Pancreas (tissue), 10 donors: ENCODE measurements around the gene HTT. TPM values are rescaled to one million over a fixed set of nuclear protein-coding genes. Genes with fewer than 3 reads are reported as not detected.

Source experiments
- ATAC-seq, 4 donors: fragments of 200-7000 bp; cut with Tn5 transposase; one replicate each; pipeline versions ENCODE4 v1.8.0 to v1.9.1; 2020; ENCODE audit warnings: mild to moderate bottlenecking in 4 of 4, moderate library complexity in 4 of 4
- DNase-seq, 6 donors: peaks; one replicate each; pipeline ENCODE4 v3.0.0-alpha.2; 2020
- FAIRE-seq: peaks from 2 replicates; lab custom pipeline; 2012; peaks lifted over from hg19 to GRCh38; lab: Jason Lieb, UNC
- H3K27ac ChIP-seq, 4 donors: fragments of 200-600 bp; sonication (generic); 1 replicate in 3 of 4; 2 replicates in 1 of 4; pipeline versions ENCODE4 v1.5.0 to v1.8.0; 2020
- H3K27me3 ChIP-seq, 4 donors: fragments of 200-600 bp; one replicate each; pipeline ENCODE4 v1.8.0; 2021
- H3K36me3 ChIP-seq, 3 donors: fragments of 200-600 bp; sonication (generic) in 1 of 3; one replicate each; pipeline versions ENCODE4 v1.5.0 to v1.8.0; 2020 to 2021
- H3K4me1 ChIP-seq, 3 donors: fragments of 200-600 bp; one replicate each; pipeline ENCODE4 v1.8.0; 2021
- H3K4me3 ChIP-seq, 4 donors: fragments of 200-600 bp; sonication (generic) in 2 of 4; one replicate each; pipeline versions ENCODE4 v1.5.0 to v1.8.0; 2020 to 2021
- H3K9me3 ChIP-seq, 4 donors: fragments of 200-600 bp; one replicate each; pipeline ENCODE4 v1.8.0; 2021
- CTCF ChIP-seq, 4 donors: fragments of 200-600 bp; sonication (generic) in 3 of 4; IDR thresholded peaks; one replicate each; pipeline versions ENCODE4 v1.5.0 to v1.8.0; 2021; ENCODE audit warnings: antibody characterized with exemption in 4 of 4
- WGBS, 2 donors: extraction: QIAGEN DNeasy Blood & Tissue Kit; methylation state at CpG; one replicate each; pipeline ENCODE4 v1.1.7; 2013; 5-methylcytosine and 5-hydroxymethylcytosine counted together
- intact Hi-C, 3 donors: fragments of 100-400 bp; cut with DNase I; formaldehyde crosslinking; loops; one replicate each; pipeline versions ENCODE4 v1.11.1 to v1.14.2; 2022
- polyA plus RNA-seq, 2 donors: library from polyadenylated mRNA; stranded (reverse); fragments of 200-250 nt; gene quantifications; one replicate each; pipeline ENCODE4 v1.2.3, GENCODE V29; 2013
- total RNA-seq, 6 donors: library from RNA; stranded (reverse); fragmentation: NEBNext Ultra II Directional in 4 of 6; extraction: Animal tissue kit (Norgen Biotek cat#: 25700) in 4 of 6; gene quantifications; one replicate each; pipeline versions ENCODE4 v1.2.1 to v1.2.4, GENCODE V29; 2021 to 2023
- donor health status: healthy with polysubstance abuse.
- donor health status: DM: no; HTN: no; CAD: no; lungs with moderate emphysema.
- donor health status: DM: no; HTN: no; CAD: no.
- donor health status: control.
- donor health status: control.
- donor health status: Bipolar disorder and iron deficiency.
- donor health status: DM: yes; HTN: yes; CAD: no.
- donor health status: DM: no; HTN: no; CAD: no.
- donor health status: DM: no; HTN: no; CAD: no.
- donor health status: DM: yes; HTN: yes; CAD: no.

Gene HTT
- 10 to 100 TPM; 32.5 to 55.2 (median 42.7) TPM for total RNA-seq
- polyA plus RNA-seq = 10 to 100 TPM; 23.1 to 52.8 TPM

GRCh38 chr4:3074078-3074845 lies at the start of gene HTT, which contains the start of gene HTT-AS:
HTT (plus strand) TSS chr4:3074681; CDS start chr4:3074826, 145 bp downstream.
HTT-AS (minus strand) TSS chr4:3074538.
- Histone ChIP-seq H3K36me3 (no peaks in the 10 kb centered on the region), H3K4me3 (peak within 1 kb of the TSS; percentile 67 to 86 (median 73)), H3K9me3 (no peaks in the 10 kb centered on the region), H3K27me3 (no peaks in the 10 kb centered on the region), H3K27ac (peak within 1 kb of the TSS; percentile 58 to 83 (median 72)), H3K4me1 (peaks cover 6 to 13% (median 7%) of the 10 kb centered on the region in 3 donors)
- intact Hi-C loops = no loop called here
- FAIRE-seq (no peak), DNase-seq (peak; percentile 96 to 100 (median 98)), ATAC-seq (peak; percentile 86 to 93 (median 88))
- 0 to 1% methylated on average over 47 to 80 of the region's 81 CpGs for WGBS, 2 donors
- TF ChIP-seq CTCF (IDR thresholded peaks at IDR 0.05) = no peak

- intact Hi-C loops = no loop called here
- Histone ChIP-seq H3K4me1 (no peaks in the 10 kb centered on the region), H3K27ac (no peak overlapping the region), H3K9me3 (no peaks in the 10 kb centered on the region), H3K27me3 (no peaks in the 10 kb centered on the region), H3K36me3 (no peaks in the 10 kb centered on the region), H3K4me3 (no peak overlapping the region)
- DNase-seq = no peak
- ATAC-seq = no peak
- TF ChIP-seq CTCF (IDR thresholded peaks at IDR 0.05) = no peak
- no peak for FAIRE-seq
- 96% methylated on average over 21 of the region's 21 CpGs for WGBS, 2 donors
Observed at GRCh38 chr4:3025881-3026280, 48.6 kb upstream of the HTT start.

- Histone ChIP-seq H3K9me3 (no peaks in the 10 kb centered on the region), H3K4me1 (no peaks in the 10 kb centered on the region), H3K27ac (no peak overlapping the region), H3K36me3 (no peaks in the 10 kb centered on the region), H3K27me3 (no peaks in the 10 kb centered on the region), H3K4me3 (no peak overlapping the region)
- intact Hi-C loops = no loop called here
- no peak for TF ChIP-seq CTCF (IDR thresholded peaks at IDR 0.05)
- WGBS, 2 donors = 97% methylated on average over 9 of the region's 9 CpGs
- ATAC-seq (no peak), DNase-seq (no peak), FAIRE-seq (no peak)
Observed at GRCh38 chr4:3026540-3026939, 47.9 kb upstream of the HTT start.

GRCh38 chr4:3029464-3029863 lies 45.0 kb upstream of the HTT start:
- DNase-seq (no peak), FAIRE-seq (no peak), ATAC-seq (no peak)
- WGBS, 2 donors = 93 to 94% methylated on average over 9 of the region's 9 CpGs
- H3K27ac ChIP-seq = no peak overlapping the region
- intact Hi-C loops = no loop called here
- no peaks in the 10 kb centered on the region for H3K27me3 ChIP-seq
- no peaks in the 10 kb centered on the region for H3K36me3 ChIP-seq
- H3K9me3 ChIP-seq = no peaks in the 10 kb centered on the region
- no peak overlapping the region for H3K4me3 ChIP-seq
- H3K4me1 ChIP-seq = no peaks in the 10 kb centered on the region
- TF ChIP-seq CTCF (IDR thresholded peaks at IDR 0.05) = no peak
